SH-SY5Y (cell line): ENCODE results near the gene CROT.

Experiments
- GATA2 ChIP-seq: IDR thresholded peaks from 2 replicates; pipeline ENCODE4 v1.6.1; 2011; ENCODE audit warnings: mild to moderate bottlenecking, low read depth, low read length
- GATA3 ChIP-seq: IDR thresholded peaks from 2 replicates; pipeline ENCODE4 v1.6.1; 2011; ENCODE audit warnings: low read depth, mild to moderate bottlenecking, low read length, moderate library complexity

DNA sequence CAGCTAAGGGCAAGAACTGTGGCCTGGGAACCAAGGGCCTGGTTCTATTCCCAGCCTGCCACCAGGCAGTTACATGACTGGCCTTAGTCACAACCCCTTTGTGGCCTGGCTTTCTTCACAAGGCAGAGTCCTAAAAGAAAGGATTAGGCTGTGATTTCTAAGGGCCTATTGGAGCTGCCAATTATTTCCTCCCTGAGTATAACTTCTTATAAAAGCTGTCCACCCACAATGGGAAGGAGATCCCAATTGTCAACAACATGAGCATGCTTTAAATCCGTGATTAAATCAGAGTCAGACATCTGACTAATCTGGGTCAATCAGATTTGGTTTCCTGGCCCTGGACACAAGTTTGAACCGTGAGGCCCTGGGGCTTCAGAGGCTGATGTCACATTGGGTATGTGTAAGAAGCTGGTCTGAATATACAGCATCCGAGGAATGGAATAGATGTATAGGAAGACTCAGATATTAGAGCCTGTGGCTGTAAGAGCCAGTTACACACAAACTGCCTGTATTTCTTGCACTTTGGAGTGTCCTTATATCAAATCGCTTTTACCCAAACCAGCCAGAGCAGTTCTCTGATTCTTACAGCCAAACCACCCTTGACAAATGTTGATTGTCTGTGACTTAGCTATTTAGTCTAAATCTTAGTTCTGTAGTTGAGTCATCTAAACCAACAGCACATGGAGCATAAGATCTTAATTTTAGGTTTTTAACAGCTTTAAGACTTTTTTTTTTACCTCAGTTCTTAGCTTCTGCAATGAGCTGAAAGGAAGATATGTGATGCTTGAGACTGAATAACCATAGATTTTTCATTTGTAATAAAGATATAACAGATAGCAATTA, 68.7 kb downstream of the CROT start:
- TF ChIP-seq GATA2 (peak; percentile 43; the same call in 1 of the 2 replicates), GATA3 (no peak)
